HG03442 (cell line): ENCODE results near the gene DPP8.
"Not testable (repeated sequence)": the region's sequence is repeated elsewhere in the genome, so short reads cannot be mapped to it uniquely, and the experiment has no call there.

Source experiments
- ATAC-seq: cut with Tn5 transposase; IDR thresholded peaks from one replicate; pipeline ENCODE4 v1.9.1; 2021; ENCODE audit warnings: mild to moderate bottlenecking, moderate library complexity; ENCODE audit not compliant: unreplicated experiment

DPP8 gene

GRCh38 chr15:65405791-65406423 lies 111.6 kb downstream of the DPP8 start:
- no peak for ATAC-seq

DNA sequence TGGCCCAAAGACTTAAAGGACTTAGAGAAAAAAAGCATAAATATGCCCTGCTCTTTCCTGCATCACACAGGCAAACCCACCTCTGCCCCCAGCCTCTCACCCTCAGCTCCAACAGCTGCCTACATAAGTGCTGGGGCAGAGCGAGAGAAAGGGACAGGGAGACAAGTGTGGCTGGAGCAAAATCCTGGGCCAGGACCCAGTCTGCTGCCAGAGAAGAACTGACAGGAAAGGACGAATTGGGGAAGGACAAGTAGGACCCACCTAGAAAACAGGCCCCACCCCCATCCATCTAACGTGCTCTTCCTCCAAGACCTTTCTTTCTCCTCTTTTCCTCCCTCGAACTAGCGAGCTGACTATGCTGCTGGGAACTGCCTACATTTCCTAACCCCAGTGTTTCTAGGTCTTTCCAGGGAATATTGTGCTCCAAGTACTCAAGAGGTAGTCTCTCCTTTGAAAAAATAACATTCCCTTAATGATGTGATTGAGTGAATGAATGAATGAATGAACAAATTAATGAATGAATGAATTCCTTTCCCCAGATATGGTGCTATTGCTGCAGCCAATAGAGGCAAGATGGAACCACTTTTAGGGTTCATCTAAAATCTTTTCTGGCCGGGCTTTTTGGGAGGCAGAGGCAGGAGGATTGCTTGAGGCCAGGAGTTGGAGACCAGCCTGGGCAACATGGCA lies 113.2 kb downstream of the DPP8 start:
- no peak for ATAC-seq

DNA sequence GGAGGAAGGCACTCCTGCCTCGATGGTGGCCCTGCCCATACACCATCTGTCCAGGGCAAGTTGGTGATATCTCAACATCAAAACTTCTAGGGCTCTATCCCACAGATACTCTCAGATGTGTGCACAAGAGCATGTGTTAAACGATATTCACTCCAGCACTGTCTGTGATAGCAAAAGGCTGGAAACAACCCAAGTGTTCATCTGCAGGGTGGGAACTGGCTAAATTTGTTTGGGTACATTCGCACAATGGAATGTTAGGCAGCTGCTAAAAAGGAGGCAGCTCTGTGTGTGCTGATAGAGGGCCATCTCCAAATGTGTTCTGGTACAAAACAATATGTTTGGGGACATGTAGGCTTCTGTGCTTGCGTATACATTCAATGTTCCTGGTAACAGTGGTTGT lies 114.5 kb downstream of the DPP8 start:
- no peak for ATAC-seq

DNA sequence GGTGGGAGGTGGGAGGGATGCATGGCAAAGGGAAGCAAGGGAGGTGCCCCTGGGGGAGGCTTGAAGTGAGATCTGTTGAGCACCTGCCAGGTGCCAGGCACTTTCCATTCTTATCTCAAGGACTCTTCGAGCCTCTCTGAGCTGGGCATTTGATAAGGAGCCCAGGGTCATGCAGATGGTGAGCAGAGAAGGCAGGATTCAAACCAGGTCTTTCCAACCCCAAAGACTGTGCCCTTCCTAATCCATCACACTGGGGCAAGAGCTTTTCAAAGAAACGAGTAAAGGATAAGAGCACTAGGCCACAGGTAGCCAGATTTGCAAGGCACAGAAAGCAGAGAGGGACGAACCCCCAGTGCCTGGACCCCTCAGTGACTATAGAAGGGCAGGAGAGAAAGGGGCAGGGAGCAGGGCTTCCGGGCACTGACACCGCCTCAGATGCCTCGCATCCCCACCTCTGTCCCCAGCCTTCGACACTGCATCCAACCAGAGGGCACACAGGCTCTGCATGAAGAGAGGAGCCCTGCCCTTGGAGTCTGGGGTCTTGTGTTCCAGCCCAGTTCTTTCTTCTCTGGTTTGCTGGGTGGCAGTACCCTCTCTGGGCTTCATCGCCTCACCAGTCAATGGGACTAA lies 115.8 kb downstream of the DPP8 start:
- ATAC-seq, result no peak

DNA sequence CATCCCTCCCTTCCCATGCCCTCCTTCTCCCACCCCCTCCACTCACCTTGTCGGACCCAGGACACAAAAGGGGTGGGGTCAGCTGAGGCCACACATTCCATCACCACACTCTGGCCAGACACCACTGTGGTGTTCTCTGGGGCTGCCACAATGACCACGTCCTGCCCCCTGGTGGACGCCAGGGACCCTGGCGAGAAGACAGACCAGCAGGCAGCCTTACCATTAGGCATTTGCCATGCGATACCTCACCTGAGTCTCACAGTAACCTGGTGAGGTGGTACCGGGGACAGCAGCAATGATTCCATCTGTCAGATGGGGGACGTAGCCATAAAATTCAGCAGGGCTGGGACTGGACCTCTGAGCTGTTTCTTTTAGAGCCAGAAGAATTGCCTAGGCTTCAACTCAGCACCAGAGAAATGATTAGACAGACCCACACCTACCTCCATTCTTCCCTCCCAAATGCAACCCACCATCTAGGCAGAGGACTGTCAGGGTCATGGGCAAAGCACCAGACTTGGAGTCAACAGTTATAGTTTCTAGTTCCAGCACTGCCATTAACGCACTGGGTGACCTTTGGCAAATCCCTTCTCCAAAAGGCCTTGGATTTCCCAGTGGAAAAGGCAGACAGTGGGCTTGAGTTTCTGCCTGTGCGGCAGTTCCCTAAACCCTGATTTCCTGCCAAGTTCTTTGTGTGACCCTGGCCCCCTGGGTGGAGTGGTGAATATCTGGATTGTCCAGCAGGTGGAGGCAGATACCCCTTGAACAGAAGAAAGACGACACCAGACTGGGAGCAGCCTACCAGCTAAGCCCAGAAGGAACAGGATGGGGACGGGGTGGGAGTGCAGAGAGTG lies 116.5 kb downstream of the DPP8 start:
- ATAC-seq, result no peak

DNA sequence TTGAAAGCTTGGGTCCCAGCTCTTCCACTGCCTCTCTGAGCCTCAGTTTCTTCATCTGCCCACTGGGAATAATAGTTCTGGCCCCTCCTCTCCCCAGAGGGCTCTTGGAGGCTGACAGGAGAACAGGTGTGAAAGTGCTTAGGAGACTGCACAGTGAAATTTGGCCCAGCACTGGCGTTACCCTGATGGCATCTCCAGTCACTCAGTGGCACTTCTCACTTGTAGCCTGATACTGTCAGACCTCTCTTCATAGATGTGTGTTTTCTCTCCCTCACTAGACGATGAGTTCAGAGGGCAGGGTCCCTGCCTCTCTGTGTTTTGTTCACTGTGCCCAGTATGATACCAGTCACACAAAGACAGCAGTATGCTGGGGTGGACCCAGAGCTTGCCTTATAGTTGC lies 117.5 kb downstream of the DPP8 start:
- ATAC-seq, result no peak

GRCh38 chr15:65399001-65399706 lies 118.3 kb downstream of the DPP8 start:
- ATAC-seq, result no peak

DNA sequence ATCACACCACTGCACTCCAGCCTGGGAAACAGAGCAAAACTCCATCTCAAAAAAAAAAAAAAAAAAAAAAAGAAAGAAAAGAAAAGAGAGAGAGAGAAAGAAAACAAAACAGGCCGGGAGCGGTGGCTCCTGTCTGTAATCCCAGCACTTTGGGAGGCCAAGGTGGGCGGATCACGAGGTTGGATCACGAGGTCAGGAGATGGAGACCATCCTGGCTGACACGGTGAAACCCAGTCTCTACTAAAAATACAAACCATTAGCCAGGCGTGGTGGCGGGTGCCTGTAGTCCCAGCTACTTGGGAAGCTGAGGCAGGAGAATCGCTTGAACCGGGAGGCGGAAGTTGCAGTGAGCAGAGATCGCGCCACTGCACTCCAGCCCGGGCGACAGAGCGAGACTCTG lies 119.0 kb downstream of the DPP8 start:
- ATAC-seq, result not testable (repeated sequence)

- no peak for ATAC-seq
Observed at GRCh38 chr15:65396965-65397317, 120.5 kb downstream of the DPP8 start.

- ATAC-seq, result no peak
Observed at GRCh38 chr15:65396283-65396964, 121.1 kb downstream of the DPP8 start.

GRCh38 chr15:65395567-65396202 lies 121.8 kb downstream of the DPP8 start:
- no peak for ATAC-seq

- no peak for ATAC-seq
Observed at GRCh38 chr15:65394936-65395335, 122.6 kb downstream of the DPP8 start.

DNA sequence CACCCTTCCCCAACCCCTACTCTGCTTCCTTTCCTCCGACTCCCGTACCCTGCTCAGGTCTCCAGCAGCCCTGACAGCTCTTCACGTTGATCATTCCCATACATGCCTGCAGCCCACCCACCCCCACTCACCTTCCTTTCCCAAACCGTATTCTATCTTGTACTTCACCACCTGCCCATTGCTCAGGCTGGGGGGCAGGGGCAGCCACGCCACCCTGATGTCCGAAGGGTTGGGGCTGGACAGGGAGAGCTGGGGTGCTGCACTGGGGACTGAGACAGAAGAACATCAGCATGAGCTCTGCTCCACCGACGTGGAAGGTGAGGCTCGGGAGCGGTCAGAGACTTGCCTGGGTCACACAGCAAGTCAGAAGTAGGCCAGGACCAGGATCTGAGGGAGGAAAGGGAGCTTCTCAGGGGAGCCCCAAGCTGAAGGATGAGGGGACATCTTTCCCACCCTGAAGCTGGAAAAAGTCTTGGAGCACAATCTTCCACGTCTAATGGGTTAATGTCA lies 123.2 kb downstream of the DPP8 start:
- ATAC-seq, result no peak

GRCh38 chr15:65393557-65393956 lies 123.9 kb downstream of the DPP8 start:
- no peak for ATAC-seq

DNA sequence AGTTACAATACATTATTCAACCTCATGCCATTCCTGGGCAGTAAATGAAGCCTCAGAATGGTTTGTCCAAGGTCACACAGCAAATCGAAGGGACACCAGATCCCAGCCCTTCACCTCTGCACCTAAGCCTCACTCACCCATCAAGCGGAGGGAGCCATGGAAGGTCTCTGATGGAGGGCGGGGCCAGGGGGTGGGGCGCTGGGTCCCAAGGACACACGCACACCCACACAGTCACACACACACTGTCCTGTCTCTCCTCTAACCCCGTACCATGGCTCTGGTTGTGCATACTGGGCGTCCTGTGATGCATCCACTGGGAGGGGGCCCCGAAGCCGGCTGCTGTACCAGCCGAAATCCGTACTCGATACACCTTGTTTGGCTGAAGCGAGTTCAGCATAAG lies 124.4 kb downstream of the DPP8 start:
- no peak for ATAC-seq
